ENCODE results near the gene BPIFA2.
"Not testable (repeated sequence)": the region's sequence is repeated elsewhere in the genome, so short reads cannot be mapped to it uniquely, and the experiment has no call there.

BPIFA2 gene

DNA sequence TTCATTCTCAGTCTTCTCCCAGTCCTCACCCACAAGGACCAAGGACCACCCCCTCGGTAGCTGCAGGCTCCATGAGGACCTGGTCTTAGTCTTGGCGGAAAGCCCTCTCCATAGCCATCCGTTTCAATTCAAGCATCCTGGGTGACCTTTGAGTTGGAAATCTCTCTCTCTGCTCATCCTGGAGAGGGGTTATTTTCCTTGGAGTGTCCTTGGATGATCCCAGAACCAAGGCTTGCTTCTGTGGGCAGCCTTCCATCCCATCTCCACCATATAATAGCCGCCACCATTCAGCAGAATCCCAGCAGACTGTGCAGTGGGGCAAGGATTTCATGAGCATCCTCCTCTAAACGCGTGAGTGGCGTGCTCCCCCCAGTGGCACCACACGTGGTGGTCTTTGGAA is at the start of gene BPIFA2:
Gene BPIFA2 (plus strand): TSS at position 301 of the 400 bp plus-strand sequence. CDS start 987 bp downstream, outside the sequence.
- H3K4me1 ChIP-seq (ENCODE audit: control insufficient read depth, insufficient read depth, low read length) = no peaks in the 10 kb centered on the region
- no peak within 1 kb of the TSS for H3K27ac ChIP-seq (ENCODE audit: low read depth, low read length)
- H3K9me3 ChIP-seq (ENCODE audit: control insufficient read depth, insufficient read depth, low read length) = peaks cover 18% of the 10 kb centered on the region
- H3K9ac ChIP-seq (ENCODE audit: low read depth, low read length) = no peak within 1 kb of the TSS
- H3K36me3 ChIP-seq (ENCODE audit: control insufficient read depth, insufficient read depth, low read length) = no peaks in the 10 kb centered on the region
- no peak within 1 kb of the TSS for H3K4me3 ChIP-seq (ENCODE audit: low read depth, low read length)
- no peaks in the 10 kb centered on the region for H3K27me3 ChIP-seq (ENCODE audit: control insufficient read depth, insufficient read depth, low read length)

GRCh38 chr20:33119725-33120720 is 47.9 kb upstream of the BPIFA2 start:
- no peak overlapping the region for H3K9ac ChIP-seq (ENCODE audit: low read depth, low read length)
- no peak overlapping the region for H3K27ac ChIP-seq (ENCODE audit: low read depth, low read length)
- H3K4me3 ChIP-seq (ENCODE audit: low read depth, low read length) = no peak overlapping the region
- no peaks in the 10 kb centered on the region for H3K36me3 ChIP-seq (ENCODE audit: control insufficient read depth, insufficient read depth, low read length)
- no peaks in the 10 kb centered on the region for H3K4me1 ChIP-seq (ENCODE audit: control insufficient read depth, insufficient read depth, low read length)
- peaks cover 6% of the 10 kb centered on the region; the same call in 1 of the 2 replicates for H3K9me3 ChIP-seq (ENCODE audit: control insufficient read depth, insufficient read depth, low read length)
- no peaks in the 10 kb centered on the region for H3K27me3 ChIP-seq (ENCODE audit: control insufficient read depth, insufficient read depth, low read length)

DNA sequence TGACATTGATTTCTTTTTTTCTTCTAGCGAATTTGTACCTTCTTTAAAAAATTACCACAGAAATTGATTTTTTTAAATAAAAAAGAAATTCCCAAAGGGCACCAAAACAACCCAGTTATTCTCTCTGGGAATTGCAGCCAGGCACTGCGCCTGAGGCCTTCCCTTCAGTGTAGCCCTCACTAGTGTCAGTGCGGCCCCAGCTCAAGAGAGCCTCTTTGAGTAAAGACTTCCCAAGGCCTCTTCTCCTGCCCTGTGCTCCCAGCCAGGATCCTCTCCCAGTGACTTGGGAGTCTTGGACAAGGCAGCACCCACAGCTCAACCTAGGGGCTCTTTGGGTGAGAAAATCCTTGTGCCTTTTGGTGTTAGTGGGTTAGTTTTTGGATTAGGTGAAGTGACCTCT is 47.0 kb upstream of the BPIFA2 start:
- no peaks in the 10 kb centered on the region for H3K36me3 ChIP-seq (ENCODE audit: control insufficient read depth, insufficient read depth, low read length)
- H3K9ac ChIP-seq (ENCODE audit: low read depth, low read length) = no peak overlapping the region
- H3K27ac ChIP-seq (ENCODE audit: low read depth, low read length) = no peak overlapping the region
- no peak overlapping the region for H3K4me3 ChIP-seq (ENCODE audit: low read depth, low read length)
- peaks cover 6% of the 10 kb centered on the region; the same call in 1 of the 2 replicates for H3K9me3 ChIP-seq (ENCODE audit: control insufficient read depth, insufficient read depth, low read length)
- no peaks in the 10 kb centered on the region for H3K27me3 ChIP-seq (ENCODE audit: control insufficient read depth, insufficient read depth, low read length)
- no peaks in the 10 kb centered on the region for H3K4me1 ChIP-seq (ENCODE audit: control insufficient read depth, insufficient read depth, low read length)

DNA sequence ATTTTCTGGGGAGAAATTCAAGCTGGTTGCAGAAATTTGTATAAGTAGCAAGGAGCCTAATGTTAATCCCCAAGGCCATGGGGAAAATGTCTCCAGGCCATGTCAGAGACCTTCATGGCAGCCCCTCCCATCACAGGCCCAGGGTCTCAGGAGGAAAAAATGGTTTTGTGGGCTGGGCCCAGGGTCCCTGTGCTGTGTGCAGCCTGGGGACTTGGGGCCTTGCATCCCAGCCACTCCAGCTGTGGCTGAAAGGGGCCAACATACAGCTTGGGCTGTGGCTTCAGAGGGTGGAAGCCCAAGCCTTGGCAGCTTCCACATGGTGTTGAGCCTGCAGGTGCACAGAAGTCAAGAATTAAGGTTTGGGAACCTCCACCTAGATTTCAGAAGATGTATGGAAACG is 45.7 kb upstream of the BPIFA2 start:
- H3K36me3 ChIP-seq (ENCODE audit: control insufficient read depth, insufficient read depth, low read length); H3K27me3 ChIP-seq (ENCODE audit: control insufficient read depth, insufficient read depth, low read length); H3K9me3 ChIP-seq (ENCODE audit: control insufficient read depth, insufficient read depth, low read length); H3K4me3 ChIP-seq (ENCODE audit: low read depth, low read length); H3K9ac ChIP-seq (ENCODE audit: low read depth, low read length); H3K27ac ChIP-seq (ENCODE audit: low read depth, low read length); H3K4me1 ChIP-seq (ENCODE audit: control insufficient read depth, insufficient read depth, low read length): not testable (repeated sequence)

DNA sequence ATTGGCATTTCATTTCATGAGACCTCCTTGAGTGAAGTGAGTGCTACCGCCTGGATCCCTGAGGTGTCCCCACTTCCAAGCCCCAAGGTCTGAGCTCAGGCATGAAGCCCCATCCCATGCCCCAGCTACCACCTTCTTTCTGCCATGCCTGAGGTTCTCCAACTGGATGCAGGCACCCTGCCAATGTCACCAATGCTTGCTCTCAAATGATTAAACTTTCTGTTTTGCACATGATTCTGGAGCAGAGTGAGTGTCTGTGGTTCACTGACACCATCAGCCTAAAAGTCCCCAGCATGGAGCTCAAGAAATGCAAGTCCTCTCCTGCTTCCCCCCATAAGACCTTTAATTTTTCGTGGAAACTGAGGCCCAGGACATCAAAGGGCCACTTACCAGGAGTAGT is 43.7 kb upstream of the BPIFA2 start:
- no peak overlapping the region for H3K27ac ChIP-seq (ENCODE audit: low read depth, low read length)
- H3K27me3 ChIP-seq (ENCODE audit: control insufficient read depth, insufficient read depth, low read length) = no peaks in the 10 kb centered on the region
- H3K9ac ChIP-seq (ENCODE audit: low read depth, low read length) = no peak overlapping the region
- no peak overlapping the region for H3K4me3 ChIP-seq (ENCODE audit: low read depth, low read length)
- no peaks in the 10 kb centered on the region for H3K36me3 ChIP-seq (ENCODE audit: control insufficient read depth, insufficient read depth, low read length)
- peaks cover 3% of the 10 kb centered on the region; the same call in 1 of the 2 replicates for H3K9me3 ChIP-seq (ENCODE audit: control insufficient read depth, insufficient read depth, low read length)
- H3K4me1 ChIP-seq (ENCODE audit: control insufficient read depth, insufficient read depth, low read length) = no peaks in the 10 kb centered on the region

- Histone ChIP-seq H3K27ac (ENCODE audit: low read depth, low read length) (no peak overlapping the region), H3K9ac (ENCODE audit: low read depth, low read length) (no peak overlapping the region), H3K4me1 (ENCODE audit: control insufficient read depth, insufficient read depth, low read length) (no peaks in the 10 kb centered on the region), H3K9me3 (ENCODE audit: control insufficient read depth, insufficient read depth, low read length) (peaks cover 3% of the 10 kb centered on the region; the same call in 1 of the 2 replicates), H3K36me3 (ENCODE audit: control insufficient read depth, insufficient read depth, low read length) (no peaks in the 10 kb centered on the region), H3K4me3 (ENCODE audit: low read depth, low read length) (no peak overlapping the region), H3K27me3 (ENCODE audit: control insufficient read depth, insufficient read depth, low read length) (no peaks in the 10 kb centered on the region)
Observed at GRCh38 chr20:33124994-33125393, 43.0 kb upstream of the BPIFA2 start.

- H3K27ac ChIP-seq (ENCODE audit: low read depth, low read length) = no peak overlapping the region
- H3K4me1 ChIP-seq (ENCODE audit: control insufficient read depth, insufficient read depth, low read length) = no peaks in the 10 kb centered on the region
- H3K4me3 ChIP-seq (ENCODE audit: low read depth, low read length) = no peak overlapping the region
- no peaks in the 10 kb centered on the region for H3K27me3 ChIP-seq (ENCODE audit: control insufficient read depth, insufficient read depth, low read length)
- no peaks in the 10 kb centered on the region for H3K36me3 ChIP-seq (ENCODE audit: control insufficient read depth, insufficient read depth, low read length)
- peaks cover 3% of the 10 kb centered on the region; the same call in 1 of the 2 replicates for H3K9me3 ChIP-seq (ENCODE audit: control insufficient read depth, insufficient read depth, low read length)
- no peak overlapping the region for H3K9ac ChIP-seq (ENCODE audit: low read depth, low read length)
Observed at GRCh38 chr20:33125983-33126382, 42.0 kb upstream of the BPIFA2 start.

- H3K4me3 ChIP-seq (ENCODE audit: low read depth, low read length) = no peak overlapping the region
- H3K27ac ChIP-seq (ENCODE audit: low read depth, low read length) = no peak overlapping the region
- peaks cover 4% of the 10 kb centered on the region; the same call in 1 of the 2 replicates for H3K4me1 ChIP-seq (ENCODE audit: control insufficient read depth, insufficient read depth, low read length)
- no peaks in the 10 kb centered on the region for H3K36me3 ChIP-seq (ENCODE audit: control insufficient read depth, insufficient read depth, low read length)
- H3K9me3 ChIP-seq (ENCODE audit: control insufficient read depth, insufficient read depth, low read length) = no peaks in the 10 kb centered on the region
- no peaks in the 10 kb centered on the region for H3K27me3 ChIP-seq (ENCODE audit: control insufficient read depth, insufficient read depth, low read length)
- no peak overlapping the region for H3K9ac ChIP-seq (ENCODE audit: low read depth, low read length)
Observed at GRCh38 chr20:33127422-33128097, 40.4 kb upstream of the BPIFA2 start.

DNA sequence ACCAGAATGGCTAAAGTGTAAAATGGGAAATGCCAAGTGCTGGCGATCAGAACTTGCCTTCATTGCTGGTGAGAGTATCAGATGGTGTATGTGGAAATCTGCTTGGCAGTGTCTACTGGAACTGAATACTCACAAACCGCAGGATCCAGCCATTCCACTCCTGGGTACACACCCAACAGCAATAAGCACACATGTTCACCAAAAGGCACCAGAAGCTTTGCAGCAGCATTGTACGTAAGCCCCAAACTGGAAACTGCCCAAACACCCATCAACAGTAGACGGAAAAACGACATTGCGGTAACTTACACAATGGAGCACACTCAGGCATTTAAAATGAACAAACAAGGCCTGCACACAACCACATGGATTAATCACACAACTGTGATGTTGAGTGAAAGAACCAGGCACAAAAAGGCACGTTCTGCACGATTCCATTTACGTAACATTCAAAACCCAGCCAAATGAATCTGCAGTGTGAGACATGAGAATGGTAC is 37.3 kb upstream of the BPIFA2 start:
- H3K4me3 ChIP-seq (ENCODE audit: low read depth, low read length) = no peak overlapping the region

GRCh38 chr20:33131949-33132473 is 35.9 kb upstream of the BPIFA2 start:
- Histone ChIP-seq H3K36me3 (ENCODE audit: control insufficient read depth, insufficient read depth, low read length) (no peaks in the 10 kb centered on the region), H3K9ac (ENCODE audit: low read depth, low read length) (no peak overlapping the region), H3K27me3 (ENCODE audit: control insufficient read depth, insufficient read depth, low read length) (no peaks in the 10 kb centered on the region), H3K4me1 (ENCODE audit: control insufficient read depth, insufficient read depth, low read length) (peaks cover 10% of the 10 kb centered on the region), H3K27ac (ENCODE audit: low read depth, low read length) (no peak overlapping the region), H3K9me3 (ENCODE audit: control insufficient read depth, insufficient read depth, low read length) (no peaks in the 10 kb centered on the region), H3K4me3 (ENCODE audit: low read depth, low read length) (no peak overlapping the region)

More for the DNA sequence above, 37.3 kb upstream of the BPIFA2 start:
- Histone ChIP-seq H3K36me3 (ENCODE audit: control insufficient read depth, insufficient read depth, low read length) (no peaks in the 10 kb centered on the region), H3K27ac (ENCODE audit: low read depth, low read length) (no peak overlapping the region), H3K27me3 (ENCODE audit: control insufficient read depth, insufficient read depth, low read length) (no peaks in the 10 kb centered on the region), H3K9ac (ENCODE audit: low read depth, low read length) (no peak overlapping the region), H3K9me3 (ENCODE audit: control insufficient read depth, insufficient read depth, low read length) (no peaks in the 10 kb centered on the region), H3K4me1 (ENCODE audit: control insufficient read depth, insufficient read depth, low read length) (peaks cover 10% of the 10 kb centered on the region)

Data from HUES48 (cell line).